ENCODE measurements around the gene ST6GALNAC4.

Gene ST6GALNAC4

GRCh38 chr9:127910613-127911205 is 6.1 kb downstream of the ST6GALNAC4 start:
- no peak for DNase-seq

- DNase-seq = no peak
Measured at GRCh38 chr9:127909839-127910273, 7.0 kb downstream of the ST6GALNAC4 start.

DNA sequence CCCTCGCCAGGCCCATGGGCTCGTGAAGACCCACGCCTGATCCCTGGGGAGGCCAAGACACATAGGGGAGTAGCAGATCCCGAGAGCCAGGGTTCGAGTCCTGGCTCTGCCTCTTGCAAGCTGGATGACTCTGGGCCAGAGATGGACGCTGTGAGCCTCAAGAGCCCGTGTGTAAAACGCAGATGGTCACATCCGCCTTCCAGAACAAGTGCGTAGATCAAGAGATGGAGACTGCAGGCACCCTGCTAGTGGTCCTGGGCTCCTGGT is 8.2 kb downstream of the ST6GALNAC4 start:
- DNase-seq = no peak

- DNase-seq = no peak
Measured at GRCh38 chr9:127907867-127908659, 8.8 kb downstream of the ST6GALNAC4 start.

DNA sequence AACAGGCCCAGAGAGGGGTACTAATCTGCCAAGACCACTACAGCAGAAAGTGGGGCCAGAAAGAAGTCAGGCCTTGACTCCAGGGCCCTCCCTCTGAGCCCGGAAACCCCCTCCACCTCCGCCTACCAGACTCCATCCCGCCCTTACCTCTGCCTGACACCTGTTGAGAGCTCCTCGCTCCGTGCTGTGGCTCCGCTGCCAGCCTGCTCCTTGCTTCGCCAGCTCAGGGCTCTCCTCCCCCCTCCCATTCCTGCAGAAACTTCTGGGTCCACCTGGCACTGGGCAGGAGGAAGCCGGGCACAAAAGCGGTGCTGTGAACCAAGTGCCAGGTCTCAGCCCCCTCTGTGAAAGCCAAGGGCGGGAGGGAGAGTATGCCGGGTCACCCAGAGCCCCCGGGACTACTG is 11.1 kb downstream of the ST6GALNAC4 start:
- no peak for DNase-seq

- no peak for DNase-seq
Measured at GRCh38 chr9:127905004-127905728, 11.7 kb downstream of the ST6GALNAC4 start.

- no peak for DNase-seq
Measured at GRCh38 chr9:127904561-127905003, 12.3 kb downstream of the ST6GALNAC4 start.

DNA sequence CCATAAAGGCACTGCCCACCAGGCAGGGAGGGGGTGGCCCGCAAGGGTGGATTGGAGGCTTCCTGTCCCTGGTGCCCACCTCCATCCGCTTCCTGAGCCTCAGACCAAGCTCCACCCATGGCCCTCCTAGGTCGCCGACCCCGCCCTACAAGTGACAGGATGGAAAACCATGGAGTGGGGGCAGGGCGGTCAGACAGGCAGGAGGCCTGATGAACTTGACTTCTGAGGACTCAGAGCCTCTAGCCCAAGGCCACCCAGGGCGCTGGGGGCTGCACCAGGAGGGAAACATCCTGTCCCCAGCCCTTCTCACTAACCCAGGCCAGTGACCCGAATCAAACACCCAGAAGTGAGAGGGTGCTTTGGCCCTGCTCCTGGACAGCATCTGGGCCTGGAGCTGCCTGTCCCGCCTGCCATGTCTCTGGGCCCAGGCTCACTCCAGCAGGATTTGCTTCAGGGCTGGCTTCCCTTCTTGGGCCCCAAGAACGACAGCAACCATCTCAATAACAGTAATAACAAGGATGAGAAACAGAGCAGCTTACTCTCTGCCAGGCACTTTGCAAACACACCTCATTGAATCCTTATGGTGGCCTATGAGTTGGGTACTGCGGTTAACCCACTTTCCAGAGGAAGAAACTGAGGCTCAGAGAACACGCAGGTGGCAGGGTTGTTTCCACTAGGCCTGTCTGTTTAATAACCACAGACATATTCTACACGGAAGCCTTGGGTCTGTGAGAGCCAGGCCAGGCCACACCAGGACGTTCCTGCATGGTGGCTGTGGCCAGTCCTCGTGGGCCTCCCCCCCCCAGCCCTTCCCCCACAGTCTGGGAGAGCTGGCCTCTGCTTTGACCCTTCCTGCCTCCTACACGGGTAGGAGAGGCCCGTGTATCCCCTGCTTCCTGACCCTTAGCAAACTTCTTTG is 13.0 kb downstream of the ST6GALNAC4 start:
- peak; percentile 64 for DNase-seq

DNA sequence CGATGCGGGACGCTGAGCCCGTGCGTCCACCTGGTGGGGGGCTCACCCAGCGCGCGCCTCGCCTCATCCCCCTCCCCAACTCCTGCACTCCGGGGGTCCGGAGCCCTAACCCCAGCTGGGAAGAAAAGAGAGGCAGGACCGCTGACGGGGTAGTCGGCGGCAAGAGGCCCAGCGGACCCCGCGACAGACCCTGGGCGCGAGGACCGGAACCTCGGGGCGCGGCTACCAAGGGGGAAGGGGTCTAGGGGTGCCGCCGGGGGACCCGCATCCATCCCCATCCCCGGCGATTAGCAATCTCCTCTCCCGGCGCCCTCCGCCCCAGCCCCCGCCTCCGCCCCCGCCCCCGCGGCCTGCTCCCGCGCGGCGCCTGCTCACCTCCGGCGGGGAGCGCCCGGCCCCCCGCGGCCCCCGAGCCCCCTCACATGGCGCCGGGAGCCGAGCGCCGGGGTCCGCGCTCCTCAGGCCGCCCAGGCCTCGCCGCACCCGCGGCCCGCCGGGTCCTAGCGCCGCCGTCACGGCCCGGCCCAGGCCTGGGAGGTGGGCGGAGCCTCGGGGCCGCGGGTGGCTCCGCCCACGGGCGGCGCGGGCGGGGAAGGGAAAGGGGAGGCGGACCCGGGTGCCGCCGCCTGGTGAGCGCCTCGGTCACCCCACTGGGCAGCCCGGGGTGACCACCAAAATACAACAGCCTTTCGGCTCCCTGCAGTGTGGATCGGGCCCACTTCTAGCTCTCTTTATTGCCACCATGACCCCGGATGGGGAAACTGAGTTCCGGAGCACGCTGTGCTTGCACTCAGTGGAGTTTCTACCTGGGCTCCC is 17.5 kb downstream of the ST6GALNAC4 start, which contains the start of gene ST6GALNAC6:
Gene ST6GALNAC6 (minus strand): TSS at position 476 of the 816 bp plus-strand sequence. CDS start 1,622 bp downstream, outside the sequence.
- peak; percentile 79 for DNase-seq

- peak; percentile 87 for DNase-seq
Measured at GRCh38 chr9:127898433-127899127, 18.3 kb downstream of the ST6GALNAC4 start.

DNA sequence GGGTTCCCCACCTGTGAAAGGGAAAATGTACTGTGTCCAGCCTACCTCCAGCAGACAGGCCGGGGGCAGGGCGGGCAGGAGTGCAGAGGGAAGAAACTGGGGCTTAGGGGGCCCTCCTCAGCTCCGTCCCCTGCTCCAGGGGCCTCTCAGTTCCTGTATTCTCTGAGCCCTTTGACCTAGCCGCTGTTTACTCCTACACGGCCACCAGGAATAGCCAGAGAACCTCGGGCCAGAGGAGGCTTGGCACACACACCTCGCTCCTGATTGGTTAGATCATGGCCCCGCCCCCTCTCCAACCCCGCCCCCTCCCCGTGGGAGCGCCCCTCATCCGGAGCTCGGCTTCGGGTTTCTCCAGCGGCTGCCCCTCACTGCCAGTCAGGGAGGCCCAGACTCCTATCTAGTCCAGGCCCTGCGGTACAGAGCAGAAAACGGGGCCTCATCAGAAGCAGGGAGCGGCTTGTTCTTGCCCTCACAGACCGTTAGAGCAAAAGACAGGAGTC is 19.6 kb downstream of the ST6GALNAC4 start:
- peak; percentile 55 for DNase-seq

- no peak for DNase-seq
Measured at GRCh38 chr9:127896395-127897192, 20.2 kb downstream of the ST6GALNAC4 start.

DNA sequence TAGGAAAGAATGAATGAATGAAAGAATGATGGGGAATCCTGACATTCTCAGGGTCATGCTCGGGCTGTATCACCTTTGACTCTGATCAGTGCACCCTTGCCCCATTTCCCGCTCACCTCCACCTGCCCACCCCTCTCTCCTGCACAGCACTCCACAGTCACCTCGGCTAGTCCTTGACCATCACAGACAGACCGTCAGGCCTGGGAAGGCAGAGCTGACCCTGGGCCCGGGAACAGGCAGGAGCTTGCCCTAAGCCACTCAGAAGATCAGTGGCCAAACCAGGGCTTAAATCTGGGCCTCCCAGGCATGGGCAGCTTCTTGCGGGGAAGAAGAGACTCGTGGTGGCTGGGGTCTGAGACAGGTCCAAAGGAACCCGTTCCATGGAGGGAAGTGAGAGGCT is 21.0 kb downstream of the ST6GALNAC4 start:
- no peak for DNase-seq

DNA sequence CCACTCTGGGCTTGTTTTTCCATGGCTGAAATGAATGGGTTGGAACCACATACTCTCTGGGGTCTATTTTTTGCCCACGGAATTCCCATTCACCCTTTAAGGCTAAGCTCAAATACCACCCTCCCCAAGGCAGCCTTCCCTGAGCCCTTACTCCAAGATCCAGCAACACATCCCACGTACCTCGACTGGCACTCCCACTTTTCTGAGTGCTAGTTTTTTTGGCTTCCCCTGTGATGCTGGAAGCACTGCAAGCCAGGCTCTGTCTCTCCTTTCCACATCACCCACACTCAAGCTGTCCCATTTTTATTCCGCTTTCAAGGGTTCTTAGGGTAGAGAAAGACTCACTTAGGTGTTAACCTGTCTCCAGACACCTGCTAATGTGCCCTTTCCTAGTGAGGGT is 23.4 kb downstream of the ST6GALNAC4 start:
- no peak for DNase-seq

DNA sequence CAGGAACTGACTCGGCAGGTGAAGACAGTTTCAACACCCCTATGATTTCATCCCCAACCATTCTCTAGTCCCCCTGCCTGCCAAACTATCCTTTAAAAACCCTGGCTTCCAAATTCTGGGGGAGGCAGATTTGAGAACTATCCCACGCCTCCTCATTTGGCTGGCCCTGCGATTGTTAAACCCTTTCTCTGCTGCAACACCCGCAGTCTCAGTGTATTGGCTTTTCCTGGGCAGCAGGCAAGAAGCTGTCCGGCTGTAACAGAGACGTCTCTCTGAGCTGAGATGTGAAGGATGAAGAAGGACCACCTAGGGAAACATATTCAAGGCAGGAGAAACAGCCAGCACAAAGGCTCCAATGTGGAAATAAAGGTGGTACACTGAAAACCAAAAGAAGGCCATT is 24.0 kb downstream of the ST6GALNAC4 start:
- no peak for DNase-seq

DNA sequence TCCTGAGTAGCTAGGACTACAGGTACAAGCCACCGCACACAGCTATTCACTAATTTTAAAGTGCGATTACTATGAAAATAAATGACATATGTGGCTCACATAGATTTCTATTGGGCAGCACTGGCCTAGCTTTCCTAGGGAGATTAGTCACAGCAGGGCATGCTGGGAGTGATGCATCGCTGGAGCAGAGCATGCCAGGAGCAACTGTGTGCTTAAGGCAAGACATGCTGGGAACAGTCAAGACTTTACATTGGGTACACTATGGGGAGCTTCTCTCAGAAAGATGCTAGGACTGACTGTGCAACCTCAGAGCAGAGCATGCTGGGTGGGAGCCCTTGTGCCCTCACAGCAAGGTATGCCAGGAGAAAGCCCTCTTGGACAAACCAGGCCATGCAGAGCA is 26.8 kb downstream of the ST6GALNAC4 start:
- DNase-seq = no peak

GRCh38 chr9:127887792-127888191 is 29.0 kb downstream of the ST6GALNAC4 start:
- no peak for DNase-seq

DNA sequence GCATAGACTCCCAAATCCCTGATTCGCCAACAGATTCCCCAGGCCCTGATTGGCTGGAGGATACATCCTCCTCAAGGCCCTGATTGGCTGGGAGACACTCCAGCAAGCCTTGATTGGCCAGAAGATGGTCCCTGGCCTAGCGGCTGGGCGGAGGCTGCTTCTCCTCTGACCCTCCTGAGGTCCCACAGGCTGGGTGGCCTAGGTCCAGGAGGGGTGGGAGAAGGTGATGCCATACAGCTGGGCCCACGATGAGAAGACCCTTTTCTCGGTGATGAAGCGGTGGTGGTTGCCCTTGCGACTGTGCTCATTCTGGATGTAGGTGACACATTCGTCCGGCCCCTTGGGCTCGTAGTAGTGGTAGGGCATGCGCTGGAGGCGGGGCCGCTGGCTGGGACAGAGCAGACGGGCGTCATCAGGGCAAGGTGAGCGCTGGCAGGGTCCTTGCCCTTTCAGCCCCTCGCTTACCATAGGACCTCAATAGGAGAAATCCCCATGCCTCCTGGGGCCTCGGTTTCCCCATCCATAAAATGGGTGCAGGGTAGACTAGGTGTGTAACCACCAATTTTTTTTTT is 30.4 kb downstream of the ST6GALNAC4 start:
- no peak for DNase-seq

- no peak for DNase-seq
Measured at GRCh38 chr9:127885508-127886281, 31.1 kb downstream of the ST6GALNAC4 start.

All from fibroblast of skin of back (primary cell).